GM21381 (cell line): ENCODE data around the gene ST8SIA2.

Experiments
- ATAC-seq: cut with Tn5 transposase; IDR thresholded peaks from one replicate; pipeline ENCODE4 v1.9.1; 2021; ENCODE audit warnings: mild to moderate bottlenecking, moderate library complexity; ENCODE audit not compliant: unreplicated experiment

Gene ST8SIA2

DNA sequence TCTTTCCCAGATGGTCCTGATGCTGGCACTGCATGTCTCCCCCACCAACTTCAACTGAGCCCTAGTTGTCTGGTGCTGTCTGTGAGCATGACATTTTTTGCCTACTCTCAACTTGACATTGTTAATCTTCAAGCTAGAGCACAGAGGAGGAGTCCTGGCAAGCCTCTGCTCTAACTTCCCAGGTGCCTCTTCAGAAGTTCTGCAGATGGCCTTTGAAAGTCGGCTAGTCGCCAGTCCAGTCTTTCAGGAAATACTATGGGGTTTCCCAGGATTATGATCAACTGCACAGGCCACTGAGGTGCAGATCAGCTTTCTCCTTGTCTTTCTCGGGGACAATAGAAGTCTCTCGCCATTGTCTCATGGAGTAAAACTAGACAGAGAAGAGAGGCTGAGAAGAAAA, 86.7 kb downstream of the ST8SIA2 start:
- ATAC-seq: no peak

DNA sequence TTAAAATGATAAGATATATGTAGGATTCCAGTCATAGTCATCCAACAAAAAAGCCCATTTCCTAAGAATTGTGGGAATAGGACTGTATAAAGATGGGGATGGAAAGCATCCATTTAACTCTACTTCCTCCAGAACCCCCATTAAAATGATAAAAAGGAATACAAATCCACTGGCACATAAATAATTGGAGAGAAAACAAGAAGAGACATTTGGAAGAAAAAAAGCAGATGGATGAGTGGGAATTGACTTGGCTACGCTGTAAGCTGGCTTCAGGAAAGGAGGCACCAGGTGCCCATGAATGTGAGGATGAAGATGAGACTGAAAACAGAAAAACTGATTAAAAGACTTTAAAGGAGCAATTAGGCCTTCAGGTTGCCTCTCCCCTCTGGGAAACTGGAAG, 91.8 kb downstream of the ST8SIA2 start:
- no peak for ATAC-seq

DNA sequence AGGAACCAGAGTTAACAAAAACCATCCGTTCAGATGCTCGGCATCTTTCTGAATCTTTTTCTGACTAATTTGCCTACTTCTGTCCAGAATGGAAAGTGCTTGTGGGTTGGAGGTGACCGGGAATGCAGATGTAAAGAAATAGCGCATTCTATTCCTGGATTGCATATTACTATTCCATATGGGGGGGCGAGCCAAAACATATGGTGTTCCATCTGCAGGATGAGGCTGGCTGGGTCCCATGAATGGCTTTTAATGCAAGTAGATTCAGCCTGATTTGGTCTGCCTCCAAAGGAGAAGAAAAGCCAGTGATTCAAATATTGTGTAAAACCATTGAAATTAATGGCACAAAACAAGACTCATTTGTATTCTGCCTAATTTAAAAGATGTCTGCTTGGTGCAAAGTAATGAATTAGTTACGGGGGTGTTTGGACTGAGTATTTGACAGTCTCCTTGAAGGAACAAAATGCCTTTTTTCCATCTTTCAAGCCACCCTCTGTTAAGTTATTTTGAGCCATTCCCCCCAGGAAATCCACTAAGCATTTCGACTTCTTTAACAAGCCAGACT, 99.0 kb downstream of the ST8SIA2 start:
- ATAC-seq: no peak

DNA sequence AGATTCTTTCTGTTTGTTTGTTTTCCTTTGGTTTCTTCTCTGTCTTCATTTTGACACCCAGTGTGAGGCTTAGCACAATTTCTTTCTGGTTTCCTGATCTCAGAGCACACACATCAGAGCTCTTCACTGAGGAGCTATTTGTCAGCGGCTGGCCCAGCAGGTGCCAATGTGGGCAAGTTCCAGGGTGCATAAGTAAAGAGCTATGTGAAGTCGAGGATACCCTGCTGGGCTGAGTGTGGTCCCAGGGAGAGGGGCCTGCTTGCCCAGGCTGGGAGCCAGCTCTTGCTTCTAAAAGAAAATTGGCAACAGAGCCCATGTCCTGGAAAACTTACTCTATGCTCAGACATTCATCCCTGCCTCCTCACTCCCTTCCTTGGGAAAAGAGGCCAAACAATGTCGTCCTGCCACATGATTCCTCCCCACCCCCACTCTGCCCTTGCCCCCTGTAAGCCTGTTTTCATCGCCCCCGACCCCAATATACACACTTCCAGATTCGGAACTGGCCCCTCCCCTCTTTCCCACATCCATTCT, 101.2 kb downstream of the ST8SIA2 start:
- no peak for ATAC-seq

DNA sequence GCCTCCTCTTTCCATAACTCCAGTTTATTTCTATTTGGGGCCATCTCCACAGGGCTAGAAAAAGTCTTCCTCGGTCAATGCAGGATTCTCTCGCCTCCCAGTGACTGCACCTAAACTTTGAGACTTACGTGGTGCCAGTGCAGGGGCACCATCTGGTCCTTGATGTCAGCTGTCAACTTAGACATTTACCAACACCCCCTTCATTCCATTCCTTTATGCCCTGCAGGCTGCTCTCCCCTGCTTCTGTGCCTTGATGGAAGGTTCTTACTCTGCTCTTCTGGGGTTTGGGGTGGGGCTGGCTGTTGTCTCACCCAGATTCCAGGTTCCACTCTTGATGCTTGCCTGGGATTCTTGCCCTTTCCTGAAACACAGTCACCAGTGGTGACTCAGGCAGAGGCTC, 101.8 kb downstream of the ST8SIA2 start:
- no peak for ATAC-seq

DNA sequence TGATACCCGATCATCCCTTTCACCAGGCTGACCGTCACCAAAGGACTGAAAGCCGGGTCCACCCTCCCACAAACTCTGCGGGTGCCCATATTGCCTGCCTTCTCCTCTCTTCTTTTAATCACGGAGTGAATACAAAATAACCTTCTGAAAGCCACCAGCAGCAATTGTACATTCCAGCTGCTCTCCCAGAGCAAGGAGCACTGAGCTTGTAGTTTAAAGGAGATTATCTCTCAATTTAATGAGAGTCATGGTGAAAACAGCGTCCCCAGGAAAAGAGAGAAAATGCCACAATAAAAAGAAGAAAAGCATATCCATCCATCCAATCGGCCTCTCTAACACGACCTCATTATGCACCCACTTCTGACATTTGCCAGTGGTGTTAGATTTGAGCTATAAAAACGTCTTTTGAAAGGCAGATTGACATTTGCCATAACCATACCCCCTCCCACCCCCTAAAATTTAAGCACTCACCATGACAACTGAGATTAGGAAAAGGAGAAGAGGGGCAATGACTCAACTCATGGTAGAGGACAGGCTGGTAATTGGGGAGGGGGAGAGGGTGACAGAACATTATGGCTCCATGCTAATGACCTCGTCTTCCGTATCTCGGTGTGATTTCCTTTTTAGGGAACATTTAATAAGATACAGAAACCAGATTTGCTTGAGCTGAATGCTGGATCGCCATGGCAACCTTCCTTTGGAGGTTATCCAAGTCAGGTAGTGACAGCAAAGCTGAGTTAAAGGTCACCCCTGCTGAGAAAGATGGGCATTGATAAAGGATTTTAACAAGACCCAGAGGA, 106.2 kb downstream of the ST8SIA2 start:
- no peak for ATAC-seq

DNA sequence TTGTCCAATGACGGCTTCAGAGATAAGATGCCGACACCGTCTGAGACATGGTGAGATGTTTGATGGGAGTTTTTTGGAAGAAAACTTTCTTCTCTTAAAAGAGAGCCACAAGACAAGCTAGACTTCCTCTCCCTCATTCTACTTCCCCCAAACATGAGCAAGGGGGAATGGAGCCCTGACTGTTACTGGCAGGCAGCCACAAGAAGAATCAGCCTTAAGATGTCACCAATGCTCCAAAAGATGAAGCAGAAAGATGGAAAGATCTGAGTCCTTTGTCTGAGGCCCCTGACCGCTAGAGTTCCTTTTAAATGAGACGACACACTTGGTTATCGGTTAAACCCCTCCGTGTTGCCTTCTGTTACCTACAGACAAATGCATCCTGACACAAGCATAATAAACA, 108.7 kb downstream of the ST8SIA2 start:
- ATAC-seq: no peak

DNA sequence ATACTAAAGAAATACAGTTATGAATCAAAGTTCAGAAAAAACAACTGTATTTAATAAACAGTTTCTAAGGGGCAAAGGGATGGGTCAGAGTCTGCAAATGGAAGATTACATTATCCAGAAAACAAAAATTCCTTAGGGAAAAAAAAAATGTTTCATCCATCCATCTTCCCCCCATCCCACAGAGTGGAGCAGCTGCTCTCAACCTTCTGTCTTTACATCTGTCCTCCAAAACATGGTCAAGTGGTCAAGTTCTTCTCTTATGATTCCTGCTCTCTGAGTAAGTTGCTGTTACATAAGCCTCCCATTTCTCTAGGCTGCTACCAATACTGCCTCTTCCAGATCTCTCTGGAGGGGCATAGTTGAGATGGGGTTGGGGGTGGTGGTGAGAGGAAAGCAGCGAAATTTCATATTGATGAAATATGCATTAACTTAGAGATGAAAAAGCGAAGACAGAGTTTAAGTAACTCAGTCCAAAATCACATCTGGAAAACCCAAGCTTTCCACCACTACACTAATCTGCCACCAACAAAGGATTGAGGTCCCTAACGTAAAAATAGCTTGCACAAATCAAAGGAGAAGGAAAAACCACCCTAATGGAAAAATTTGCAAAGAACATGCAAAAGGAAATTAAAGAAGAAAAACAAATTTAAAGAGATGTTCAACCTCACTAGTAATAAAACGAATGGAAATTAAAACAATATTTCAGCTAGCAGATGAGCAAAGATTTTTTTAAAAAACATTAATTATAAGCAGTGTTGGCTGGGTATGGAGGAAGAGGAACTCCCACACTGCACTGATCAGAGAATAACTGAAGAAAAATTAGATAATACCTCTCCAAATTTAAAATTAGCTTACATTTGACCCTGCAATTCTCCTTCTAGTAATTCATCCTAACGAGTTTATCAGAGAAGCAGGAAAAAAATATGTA, 109.5 kb downstream of the ST8SIA2 start:
- no peak for ATAC-seq

DNA sequence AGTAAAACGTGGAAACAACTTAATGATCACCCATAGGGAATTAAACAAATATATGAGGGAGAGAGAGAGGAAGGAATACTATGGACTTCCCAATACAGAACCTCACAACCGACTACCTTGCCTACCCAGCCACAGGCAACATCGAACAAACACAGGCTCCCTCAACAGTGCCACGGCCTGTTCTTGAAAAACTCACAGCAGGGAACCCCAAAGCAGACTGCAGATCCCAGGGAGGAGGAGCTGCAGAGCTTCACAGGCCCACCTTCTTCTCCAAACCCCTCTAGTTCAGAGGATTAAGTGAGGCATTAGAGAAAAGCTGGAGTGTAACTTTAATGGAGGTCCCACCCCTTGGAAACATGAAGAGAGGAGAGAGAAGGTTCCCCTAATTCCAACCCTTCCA, 110.2 kb downstream of the ST8SIA2 start:
- no peak for ATAC-seq

DNA sequence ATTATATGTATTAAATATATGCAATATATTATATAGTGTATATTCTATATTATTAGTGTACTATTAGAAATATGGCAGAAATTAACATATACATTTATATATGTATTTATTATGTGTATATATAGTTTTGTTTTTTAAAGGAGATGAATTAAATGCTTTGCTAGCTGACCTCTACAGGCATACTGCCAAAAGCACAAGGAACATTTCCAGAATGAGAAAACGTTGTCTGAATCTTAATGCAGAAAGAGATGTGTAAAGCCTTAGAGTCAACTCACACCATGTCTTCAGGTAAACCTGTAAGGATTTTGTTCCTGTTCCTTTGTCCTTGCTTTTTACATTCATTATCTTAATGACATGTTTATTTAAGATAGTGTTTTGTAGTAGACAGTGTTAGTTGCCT, 111.9 kb downstream of the ST8SIA2 start:
- ATAC-seq: no peak

DNA sequence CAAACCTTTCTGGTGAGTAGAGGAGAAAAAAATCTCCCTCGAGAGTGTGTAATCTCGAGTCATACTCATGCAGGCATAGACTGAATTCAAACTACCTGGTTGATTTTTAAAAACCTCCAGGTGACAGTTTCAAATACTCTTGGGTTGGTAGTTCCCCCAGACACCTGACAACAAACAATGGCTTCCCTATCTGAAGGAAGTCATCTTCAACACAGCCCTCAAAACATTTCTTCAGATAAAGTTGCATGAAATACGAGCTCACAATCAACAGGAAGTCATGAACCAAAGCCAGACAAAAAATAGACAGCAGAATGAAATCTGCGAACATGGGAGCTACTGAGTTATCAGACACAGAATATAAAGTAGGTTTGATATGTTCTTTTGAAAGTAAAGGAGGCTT, 112.8 kb downstream of the ST8SIA2 start:
- no peak for ATAC-seq

DNA sequence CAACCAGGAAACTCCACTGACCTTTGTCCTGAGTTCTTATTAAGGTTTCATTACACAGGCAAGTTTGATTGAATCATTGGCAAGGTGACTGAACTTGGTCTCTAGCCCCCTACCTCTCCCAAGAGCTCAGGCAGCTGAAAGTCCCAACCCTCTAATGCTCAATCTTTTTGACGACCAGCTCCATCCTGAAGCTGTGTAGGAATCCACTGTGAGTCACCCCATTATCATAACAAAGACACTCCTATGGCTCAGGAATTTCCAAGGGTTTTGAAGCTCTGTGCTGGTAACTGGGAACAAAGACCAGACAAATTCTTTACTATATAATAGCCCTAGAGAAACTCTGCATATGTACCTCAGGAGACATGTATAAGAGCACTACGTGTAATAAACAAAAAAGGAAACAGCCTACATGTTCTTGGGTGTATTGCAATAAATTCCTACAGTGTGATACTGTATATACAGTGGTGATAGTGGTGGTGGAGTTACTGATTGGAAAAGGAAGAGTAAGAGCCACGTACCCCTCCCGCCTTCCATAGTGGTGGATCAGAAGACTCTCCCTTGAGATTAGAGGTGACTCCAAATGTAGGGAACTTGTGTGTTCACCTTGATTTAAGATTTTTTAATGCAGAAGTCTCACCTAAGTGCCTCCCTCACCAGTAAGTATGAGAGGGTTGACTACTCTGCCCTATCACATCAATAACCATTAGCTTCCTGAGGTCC, 116.6 kb downstream of the ST8SIA2 start:
- no peak for ATAC-seq
